HG03439 (cell line): ENCODE data around the gene AMD1.

Experiments used
- ATAC-seq: cut with Tn5 transposase; IDR thresholded peaks from one replicate; pipeline ENCODE4 v1.9.1; 2021; ENCODE audit warnings: mild to moderate bottlenecking, moderate library complexity; ENCODE audit not compliant: unreplicated experiment

Gene AMD1

DNA sequence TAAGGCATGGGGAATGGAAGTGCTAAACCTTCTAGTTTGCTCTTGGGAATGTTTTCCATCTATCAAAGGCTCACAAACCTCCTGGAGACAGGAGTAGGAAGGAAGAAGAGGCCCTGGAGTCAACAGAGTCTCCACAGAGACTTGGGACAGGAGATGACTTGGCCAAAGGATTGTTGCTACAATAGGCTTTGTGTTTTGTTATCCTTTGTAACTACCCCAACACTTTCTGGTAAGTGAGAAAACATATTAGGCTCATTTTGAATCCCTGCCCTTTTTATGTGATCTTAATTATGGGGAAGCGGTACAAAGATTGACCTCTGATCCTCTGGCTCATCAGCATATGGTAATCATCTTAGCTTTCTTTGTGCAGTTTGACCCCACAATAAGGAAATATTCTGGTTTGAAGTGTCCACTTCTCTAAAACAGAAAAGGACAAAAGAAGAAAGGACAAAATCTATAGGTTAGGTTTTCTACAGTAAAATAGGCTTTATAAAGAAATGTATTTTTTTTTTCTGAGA, 59.9 kb downstream of the AMD1 start:
- ATAC-seq: no peak

DNA sequence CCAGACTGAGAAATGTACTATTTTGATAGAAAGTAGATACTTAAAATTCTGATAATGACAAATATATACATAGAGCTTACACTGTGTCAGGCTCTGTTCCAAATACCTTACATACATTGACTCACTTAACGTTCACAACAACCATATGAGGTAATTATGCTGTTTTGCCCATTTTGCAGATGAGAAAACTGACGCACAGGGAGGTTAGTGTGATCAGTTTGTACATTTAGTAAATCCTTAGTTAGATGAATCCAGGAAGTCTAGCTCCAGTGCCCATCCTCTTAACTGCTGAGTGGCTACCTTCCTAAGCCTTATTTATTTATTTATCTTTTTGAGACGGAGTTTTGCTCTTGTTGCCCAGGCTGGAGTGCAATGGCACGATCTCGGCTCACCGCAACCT, 60.6 kb downstream of the AMD1 start:
- no peak for ATAC-seq

DNA sequence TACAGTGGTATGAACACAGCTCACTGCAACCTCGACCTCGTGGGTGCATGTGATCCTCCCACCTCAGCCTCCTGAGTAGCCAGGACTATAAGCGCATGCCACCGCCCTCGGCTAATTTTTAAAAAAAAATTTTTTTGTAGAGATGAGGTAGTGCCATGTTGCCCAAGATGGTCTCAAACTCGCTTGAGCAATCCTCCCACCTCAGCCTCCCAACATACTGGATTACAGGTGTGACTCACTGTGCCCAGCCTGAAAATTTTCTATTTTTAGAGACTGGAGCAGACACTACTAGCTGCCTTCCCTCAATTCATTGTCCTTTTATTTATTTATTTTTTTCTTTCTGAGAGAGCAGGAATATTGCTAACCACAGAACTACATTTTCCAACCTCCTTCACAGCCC, 63.6 kb downstream of the AMD1 start:
- ATAC-seq: no peak

DNA sequence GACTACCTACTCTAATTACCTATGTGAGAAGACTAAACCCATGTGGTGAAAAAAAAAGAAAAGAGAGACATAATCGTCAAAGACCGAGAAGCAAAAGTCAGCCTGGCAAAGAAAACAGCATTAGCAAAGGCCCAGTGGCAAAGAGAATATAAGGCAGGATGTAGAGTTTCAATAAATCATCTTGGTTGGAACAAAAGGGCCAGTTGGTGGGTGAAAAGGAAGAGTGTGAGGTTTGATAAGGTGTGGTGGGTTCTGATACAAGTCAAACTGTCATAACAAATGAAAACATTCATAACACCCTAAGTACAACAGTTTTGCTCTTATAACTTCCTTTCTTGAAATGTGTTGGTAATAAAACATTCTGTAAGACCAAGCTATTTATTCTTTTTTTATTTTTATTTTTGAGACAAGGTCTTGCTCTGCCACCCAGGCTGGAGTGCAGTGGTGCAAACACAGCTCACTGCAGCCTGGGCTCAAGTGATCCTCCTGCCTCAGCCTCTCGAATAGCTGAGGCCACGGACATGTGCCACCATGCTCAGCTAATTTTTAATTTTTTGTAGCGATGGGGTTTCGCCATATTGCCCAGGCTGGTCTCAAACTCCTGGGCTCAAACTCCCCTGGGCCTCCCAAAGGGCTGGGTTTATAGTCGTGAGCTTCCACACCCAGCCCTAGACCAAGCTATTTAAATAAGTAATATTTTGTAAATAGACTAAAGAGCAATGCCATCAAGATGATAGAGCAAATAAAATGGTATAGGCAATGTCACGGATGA, 65.0 kb downstream of the AMD1 start:
- ATAC-seq: no peak

DNA sequence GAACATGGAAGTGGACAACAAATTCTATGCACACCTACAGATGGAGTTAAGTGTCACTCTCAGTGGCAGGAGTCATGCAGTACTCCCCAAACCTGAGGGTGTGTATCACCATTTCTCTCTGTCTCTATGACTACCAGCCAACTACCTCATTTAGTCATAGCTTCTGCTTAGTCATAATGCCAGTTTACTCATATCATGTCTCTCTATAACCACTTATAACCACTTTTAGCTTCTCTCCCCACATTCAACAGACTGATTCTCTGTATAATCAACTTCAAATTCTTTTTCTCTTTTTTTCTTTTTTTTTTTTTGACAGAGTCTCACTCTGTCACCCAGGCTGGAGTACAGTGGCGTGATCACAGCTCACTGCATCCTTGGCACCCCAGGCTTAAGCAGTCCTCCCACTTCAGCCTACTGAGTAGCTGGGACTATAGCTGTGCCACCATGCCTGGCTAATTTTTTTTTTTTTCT, 70.1 kb downstream of the AMD1 start:
- ATAC-seq: peak; percentile 100
